H1 (cell line): ENCODE data around the gene ZNF609. TPM values are rescaled to one million over a fixed set of nuclear protein-coding genes. Genes with fewer than 3 reads are reported as not detected.

Experiments
- CTCF ChIA-PET: fragments of 300-600 bp; sonication (Branson Sonifier 250); formaldehyde crosslinking; loops from one replicate; lab custom pipeline; 2021; ENCODE audit not compliant: partially characterized antibody; lab: Charles Lee
- POLR2A ChIA-PET: fragments of 300-600 bp; sonication (Branson Sonifier 250); formaldehyde crosslinking; loops from one replicate; lab custom pipeline; 2021; ENCODE audit warnings: inconsistent platforms; ENCODE audit not compliant: partially characterized antibody; lab: Charles Lee
- DNase-seq, 2 experiments: peaks; one replicate each; pipeline versions ENCODE4 v3.0.0 to v3.0.0-alpha.2; 2010 to 2022; ENCODE audit warnings: low spot score in 2 of 2, low read depth in 1 of 2, mixed read lengths in 1 of 2
- FAIRE-seq: peaks from 2 replicates; lab custom pipeline; 2011; peaks lifted over from hg19 to GRCh38; lab: Jason Lieb, UNC
- H2AFZ ChIP-seq: 2 replicates; pipeline ENCODE4 v1.8.1; 2012; ENCODE audit warnings: low read length, inconsistent platforms
- H2AK5ac ChIP-seq: 2 replicates; pipeline ENCODE4 v1.6.1; 2013; ENCODE audit warnings: low read depth, low read length
- H2BK120ac ChIP-seq: replicated peaks from 2 replicates; pipeline ENCODE3; 2013; ENCODE audit warnings: low read depth, low read length, inconsistent platforms
- H2BK12ac ChIP-seq: 2 replicates; pipeline ENCODE4 v1.6.1; 2013; ENCODE audit warnings: low read depth, low read length
- H2BK15ac ChIP-seq: 2 replicates; pipeline ENCODE4 v1.6.1; 2013; ENCODE audit warnings: low read length
- H2BK20ac ChIP-seq: 2 replicates; pipeline ENCODE4 v1.6.1; 2013; ENCODE audit warnings: low read length
- H2BK5ac ChIP-seq: 2 replicates; pipeline ENCODE4 v1.6.1; 2013; ENCODE audit warnings: low read depth, low read length
- H3K14ac ChIP-seq: 2 replicates; pipeline ENCODE4 v1.6.1; 2013; ENCODE audit warnings: inconsistent platforms; ENCODE audit not compliant: insufficient read length
- H3K18ac ChIP-seq: 2 replicates; pipeline ENCODE4 v1.6.1; 2013; ENCODE audit warnings: low read length; ENCODE audit errors: extremely low read depth
- H3K23ac ChIP-seq: 2 replicates; pipeline ENCODE4 v1.6.1; 2013; ENCODE audit warnings: inconsistent platforms; ENCODE audit not compliant: insufficient read length
- H3K23me2 ChIP-seq: 2 replicates; pipeline ENCODE4 v1.6.1; 2013; ENCODE audit warnings: low read depth, low read length
- H3K27ac ChIP-seq: 2 replicates; pipeline ENCODE4 v1.6.1; 2011; ENCODE audit warnings: low read depth, low read length, inconsistent platforms
- H3K27me3 ChIP-seq, 4 experiments: replicated peaks in 1 of 4; 1 replicate in 1 of 4; 2 replicates in 3 of 4; pipeline versions ENCODE4 v1.6.1 to v1.8.1; 2011 to 2013; ENCODE audit warnings: low read length in 3 of 4, mild to moderate bottlenecking in 3 of 4, inconsistent platforms in 2 of 4, mixed read lengths in 2 of 4, moderate library complexity in 1 of 4; ENCODE audit not compliant: control insufficient read depth in 3 of 4, insufficient read depth in 3 of 4; ENCODE audit errors: extremely low read depth in 1 of 4
- H3K36me3 ChIP-seq, 4 experiments: 2 replicates each; pipeline versions ENCODE4 v1.6.1 to v1.8.1; 2011 to 2013; ENCODE audit warnings: mild to moderate bottlenecking in 4 of 4, low read length in 3 of 4, moderate library complexity in 2 of 4, control low read depth in 1 of 4, inconsistent platforms in 1 of 4; ENCODE audit not compliant: insufficient read depth in 4 of 4, control insufficient read depth in 2 of 4
- H3K4ac ChIP-seq: replicated peaks from 2 replicates; pipeline ENCODE3; 2013; ENCODE audit warnings: low read length, low read depth, mixed read lengths, inconsistent platforms; ENCODE audit not compliant: insufficient read length
- H3K4me1 ChIP-seq, 4 experiments: replicated peaks in 1 of 4; 1 replicate in 1 of 4; 2 replicates in 3 of 4; pipeline versions ENCODE4 v1.6.1 to v1.8.1; 2011 to 2013; ENCODE audit warnings: low read length in 3 of 4, inconsistent platforms in 2 of 4, mixed read lengths in 1 of 4; ENCODE audit not compliant: insufficient read depth in 4 of 4, control insufficient read depth in 3 of 4
- H3K4me2 ChIP-seq, 2 experiments: 2 replicates each; pipeline versions ENCODE4 v1.6.1 to v1.8.1; 2011 to 2013; ENCODE audit warnings: low read depth in 2 of 2, low read length in 2 of 2, control low read depth in 1 of 2, inconsistent platforms in 1 of 2, mild to moderate bottlenecking in 1 of 2; ENCODE audit not compliant: insufficient read depth in 1 of 2
- H3K4me3 ChIP-seq, 4 experiments: fragments of 200-600, 300-600 bp in 1 of 4; sonication (generic), shearing (Covaris generic), sonication (Bioruptor Twin) in 1 of 4; 2 replicates each; pipeline versions ENCODE4 v1.5.1 to v1.8.1; 2011 to 2016; ENCODE audit warnings: low read length in 4 of 4, low read depth in 3 of 4, control low read depth in 2 of 4, inconsistent platforms in 2 of 4, mild to moderate bottlenecking in 2 of 4, mixed read lengths in 1 of 4, moderate library complexity in 1 of 4; ENCODE audit not compliant: insufficient read depth in 2 of 4; ENCODE audit errors: extremely low read depth in 1 of 4
- H3K56ac ChIP-seq: replicated peaks from 2 replicates; pipeline ENCODE3; 2013; ENCODE audit warnings: low read depth, mild to moderate bottlenecking, mixed read lengths, low read length, inconsistent platforms; ENCODE audit not compliant: insufficient read length
- H3K79me1 ChIP-seq: 2 replicates; pipeline ENCODE4 v1.6.1; 2013; ENCODE audit warnings: low read depth, low read length, control low read depth
- H3K79me2 ChIP-seq, 2 experiments: 2 replicates each; pipeline versions ENCODE4 v1.6.1 to v1.8.1; 2012 to 2013; ENCODE audit warnings: low read length in 2 of 2, mild to moderate bottlenecking in 2 of 2, inconsistent platforms in 1 of 2; ENCODE audit not compliant: insufficient read depth in 2 of 2, control insufficient read depth in 1 of 2
- H3K9ac ChIP-seq, 4 experiments: replicated peaks in 1 of 4; 1 replicate in 1 of 4; 2 replicates in 3 of 4; pipeline versions ENCODE4 v1.6.1 to v1.8.1; 2011 to 2013; ENCODE audit warnings: low read depth in 3 of 4, low read length in 3 of 4, control low read depth in 2 of 4, mild to moderate bottlenecking in 2 of 4, moderate library complexity in 2 of 4, inconsistent platforms in 1 of 4; ENCODE audit errors: extremely low read depth in 1 of 4
- H3K9me3 ChIP-seq, 2 experiments: 2 replicates each; pipeline versions ENCODE4 v1.6.1 to v1.8.1; 2012 to 2013; ENCODE audit warnings: mild to moderate bottlenecking in 2 of 2, moderate library complexity in 2 of 2, control low read depth in 1 of 2, inconsistent platforms in 1 of 2, low read depth in 1 of 2, low read length in 1 of 2, mixed read lengths in 1 of 2; ENCODE audit not compliant: insufficient read depth in 2 of 2
- H4K20me1 ChIP-seq, 2 experiments: replicated peaks in 1 of 2; 2 replicates each; pipeline versions ENCODE3 to v1.8.1; 2011 to 2013; ENCODE audit warnings: inconsistent platforms in 2 of 2, low read length in 2 of 2, mild to moderate bottlenecking in 1 of 2; ENCODE audit not compliant: insufficient read depth in 2 of 2, control insufficient read depth in 1 of 2
- H4K5ac ChIP-seq: 2 replicates; pipeline ENCODE4 v1.6.1; 2013; ENCODE audit warnings: low read length, low read depth, mixed read lengths, inconsistent platforms; ENCODE audit not compliant: insufficient read length
- H4K8ac ChIP-seq: 2 replicates; pipeline ENCODE4 v1.8.0; 2013; ENCODE audit warnings: mild to moderate bottlenecking, moderate library complexity, low read length, inconsistent platforms; ENCODE audit not compliant: insufficient read depth; ENCODE audit errors: extremely low read depth
- H4K91ac ChIP-seq: replicated peaks from 2 replicates; pipeline ENCODE3; 2013; ENCODE audit warnings: low read length, mixed read lengths, inconsistent platforms; ENCODE audit not compliant: insufficient read length
- CREB1 ChIP-seq: IDR thresholded peaks from 2 replicates; pipeline ENCODE4 v1.6.1; 2012; ENCODE audit warnings: inconsistent platforms
- EGR1 ChIP-seq: IDR thresholded peaks from 2 replicates; pipeline ENCODE4 v1.6.1; 2011; ENCODE audit warnings: low read depth, low read length, borderline replicate concordance
- EZH2 ChIP-seq: fragments of 200-600 bp; sonication (generic); IDR thresholded peaks from 2 replicates; pipeline ENCODE4 v1.7.1; 2012; ENCODE audit warnings: low read depth, mild to moderate bottlenecking, moderate library complexity, low read length, inconsistent platforms; ENCODE audit not compliant: severe bottlenecking
- HDAC6 ChIP-seq: IDR thresholded peaks from one replicate; pipeline ENCODE4 v1.7.1; 2012; ENCODE audit warnings: low read depth, mild to moderate bottlenecking, inconsistent platforms, low read length, moderate library complexity
- KDM4A ChIP-seq: IDR thresholded peaks from one replicate; pipeline ENCODE4 v1.7.1; 2012; ENCODE audit warnings: low read depth, mild to moderate bottlenecking, moderate library complexity, low read length, inconsistent platforms; ENCODE audit not compliant: severe bottlenecking
- NANOG ChIP-seq: IDR thresholded peaks from 2 replicates; pipeline ENCODE4 v1.6.1; 2011; ENCODE audit warnings: low read length, low read depth, mild to moderate bottlenecking, inconsistent platforms; ENCODE audit not compliant: insufficient read depth, poor library complexity, severe bottlenecking
- POLR2AphosphoS5 ChIP-seq: IDR thresholded peaks from 2 replicates; pipeline ENCODE4 v1.6.1; 2011; ENCODE audit warnings: low read depth, low read length
- SP2 ChIP-seq: IDR thresholded peaks from 2 replicates; pipeline ENCODE4 v1.6.1; 2012; ENCODE audit warnings: mild to moderate bottlenecking, low read length, inconsistent platforms
- ZNF274 ChIP-seq: IDR thresholded peaks from 2 replicates; pipeline ENCODE4 v1.7.0; 2012; ENCODE audit warnings: low read length, borderline replicate concordance; ENCODE audit errors: extremely low read depth
- polyA plus RNA-seq, 7 experiments: library from polyadenylated mRNA; depleted of rRNA in 3 of 7; stranded (reverse) in 5 of 7; unstranded in 2 of 7; fragments of >200 nt in 5 of 7; fragments of 200-250 nt in 2 of 7; gene quantifications; 1 replicate in 5 of 7; 2 replicates in 1 of 7; 4 replicates in 1 of 7; pipeline versions ENCODE4 v1.2.1 to v1.2.3, GENCODE V29; 2011 to 2013; ENCODE audit warnings: missing spikeins in 2 of 7, mixed read lengths in 2 of 7
- total RNA-seq: library from RNA; stranded (reverse); fragmentation: NEBNext Ultra II Directional; extraction: Animal tissue kit (Norgen Biotek cat#: 25700); gene quantifications from 2 replicates; pipeline ENCODE4 v1.2.1, GENCODE V29; 2021
- TF ChIP-seq, protein P1 (sequence below), 3 experiments: IDR thresholded peaks; 1 replicate in 2 of 3; 2 replicates in 1 of 3; pipeline versions ENCODE4 v1.5.1 to v1.6.1; 2011; ENCODE audit warnings: low read length in 3 of 3, mild to moderate bottlenecking in 3 of 3, inconsistent platforms in 2 of 3, low read depth in 1 of 3, moderate library complexity in 1 of 3; ENCODE audit not compliant: insufficient read depth in 1 of 3; ENCODE audit errors: control extremely low read depth in 1 of 3

ZNF609 gene
- total and polyA plus RNA-seq, 2 of the 8 experiments (the other 6 are each of a cell fraction or from before 2014, with no cell fraction given) = 15.5 to 47.8 TPM

- Histone ChIP-seq H3K9ac (no peak overlapping the region), H3K79me2 (peaks cover 9 to 92% of the 10 kb centered on the region in 2 experiments), H3K23me2 (no peaks in the 10 kb centered on the region; the same call in 1 of the 2 replicates), H3K4ac (no peak overlapping the region), H2BK12ac (no peak overlapping the region), H3K14ac (no peak overlapping the region), H3K56ac (no peak overlapping the region), H2AK5ac (no peak overlapping the region), H3K36me3 (no peaks in the 10 kb centered on the region; a peak in 1 of 8 replicates), H3K18ac (no peak overlapping the region), H2AFZ (no peak overlapping the region), H3K27me3 (no peaks in the 10 kb centered on the region), H3K79me1 (peaks cover 5% of the 10 kb centered on the region), H2BK15ac (no peak overlapping the region), H4K5ac (no peak overlapping the region), H3K23ac (no peak overlapping the region), H4K20me1 (peaks cover 3 to 7% of the 10 kb centered on the region in 2 experiments), H3K9me3 (no peaks in the 10 kb centered on the region), H2BK20ac (no peak overlapping the region), H3K4me2 (no peak overlapping the region), H3K27ac (no peak overlapping the region), H2BK5ac (no peak overlapping the region), H4K91ac (no peak overlapping the region), H2BK120ac (no peak overlapping the region), H4K8ac (no peak overlapping the region), H3K4me1 (no peaks in the 10 kb centered on the region), H3K4me3 (no peak overlapping the region)
- FAIRE-seq (no peak), DNase-seq (no peak)
- POLR2A ChIA-PET = interaction anchor here (0.6 to 0.9 kb wide), 2 partner anchors 14 to 25 kb away, joined by 3 read pairs; no protein-coding TSS in a partner anchor
- CTCF ChIA-PET = interaction anchor here (0.5 to 1.7 kb wide), 5 partner anchors 10 to 637 kb away, joined by 3 to 4 read pairs (median 3); no protein-coding TSS in a partner anchor
- TF ChIP-seq NANOG = no peak
- TF ChIP-seq SP2 = no peak
- TF ChIP-seq ZNF274 = no peak
- no peak for TF ChIP-seq EZH2
- no peak for TF ChIP-seq CREB1
- TF ChIP-seq, protein P1, sequence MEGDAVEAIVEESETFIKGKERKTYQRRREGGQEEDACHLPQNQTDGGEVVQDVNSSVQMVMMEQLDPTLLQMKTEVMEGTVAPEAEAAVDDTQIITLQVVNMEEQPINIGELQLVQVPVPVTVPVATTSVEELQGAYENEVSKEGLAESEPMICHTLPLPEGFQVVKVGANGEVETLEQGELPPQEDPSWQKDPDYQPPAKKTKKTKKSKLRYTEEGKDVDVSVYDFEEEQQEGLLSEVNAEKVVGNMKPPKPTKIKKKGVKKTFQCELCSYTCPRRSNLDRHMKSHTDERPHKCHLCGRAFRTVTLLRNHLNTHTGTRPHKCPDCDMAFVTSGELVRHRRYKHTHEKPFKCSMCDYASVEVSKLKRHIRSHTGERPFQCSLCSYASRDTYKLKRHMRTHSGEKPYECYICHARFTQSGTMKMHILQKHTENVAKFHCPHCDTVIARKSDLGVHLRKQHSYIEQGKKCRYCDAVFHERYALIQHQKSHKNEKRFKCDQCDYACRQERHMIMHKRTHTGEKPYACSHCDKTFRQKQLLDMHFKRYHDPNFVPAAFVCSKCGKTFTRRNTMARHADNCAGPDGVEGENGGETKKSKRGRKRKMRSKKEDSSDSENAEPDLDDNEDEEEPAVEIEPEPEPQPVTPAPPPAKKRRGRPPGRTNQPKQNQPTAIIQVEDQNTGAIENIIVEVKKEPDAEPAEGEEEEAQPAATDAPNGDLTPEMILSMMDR (IDR thresholded peaks at IDR 0.05; ENCODE audit: control extremely low read depth in 1 of 3, insufficient read depth in 1 of 3, low read depth in 1 of 3, low read length in 3 of 3) = no peak
- no peak for TF ChIP-seq HDAC6
- TF ChIP-seq POLR2AphosphoS5 = no peak
- no peak for TF ChIP-seq EGR1
- no peak for TF ChIP-seq KDM4A
Measured at GRCh38 chr15:64530918-64531317, 70.5 kb downstream of the ZNF609 start.
